CMK (cell line): ENCODE results near the gene CAMKV.
"Not testable (repeated sequence)": the region's sequence is repeated elsewhere in the genome, so short reads cannot be mapped to it uniquely, and the experiment has no call there.

Experiments used
- DNase-seq: peaks from one replicate; pipeline ENCODE4 v3.0.0-alpha.2; 2010; ENCODE audit warnings: low read depth

Gene CAMKV

GRCh38 chr3:49869525-49870126 lies at the start of gene CAMKV:
Gene CAMKV, minus strand, starts transcription at chr3:49869906. Its CDS starts 7,518 bp downstream, at chr3:49862388.
- DNase-seq: no peak

GRCh38 chr3:49917806-49918590 lies 48.3 kb upstream of the CAMKV start:
- DNase-seq: not testable (repeated sequence)

DNA sequence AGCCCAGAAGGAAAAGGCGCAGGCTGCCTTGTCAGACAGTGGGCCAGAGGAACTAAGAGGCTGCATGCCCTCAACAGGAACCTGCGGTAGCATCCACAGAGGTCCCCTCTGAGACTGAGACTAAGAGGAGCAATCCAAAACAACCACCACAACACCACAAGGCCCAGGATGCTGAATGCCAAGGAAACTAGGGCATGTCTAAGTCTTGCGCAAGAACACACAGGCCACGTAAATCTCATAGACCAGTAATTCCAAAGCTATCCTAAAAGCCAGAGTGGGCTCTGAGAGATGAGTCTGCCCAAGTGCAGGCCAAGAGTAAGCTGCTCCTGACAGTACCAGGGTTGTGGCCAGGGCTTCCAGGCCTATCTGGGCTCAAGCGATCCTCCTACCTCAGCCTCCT lies 47.0 kb upstream of the CAMKV start:
- no peak for DNase-seq

DNA sequence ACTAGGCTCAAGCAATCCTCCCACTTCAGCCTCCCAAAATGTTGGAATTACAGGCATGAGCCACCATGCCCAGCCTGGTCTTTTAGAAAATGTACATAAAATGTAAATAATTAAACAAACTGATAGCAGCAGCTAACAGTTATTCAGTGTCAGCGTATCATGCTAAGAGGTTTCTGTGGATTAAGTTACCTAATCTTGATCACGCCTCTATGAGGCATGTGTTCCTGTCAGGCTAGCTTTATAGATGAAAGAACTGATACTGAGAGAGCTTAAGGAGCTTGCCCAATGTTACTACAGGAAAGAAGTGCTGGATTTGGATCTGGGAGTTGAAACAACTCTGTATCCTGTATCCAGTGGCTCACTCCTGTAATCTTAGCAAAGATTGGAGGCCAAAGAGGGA lies 45.2 kb upstream of the CAMKV start:
- no peak for DNase-seq

DNA sequence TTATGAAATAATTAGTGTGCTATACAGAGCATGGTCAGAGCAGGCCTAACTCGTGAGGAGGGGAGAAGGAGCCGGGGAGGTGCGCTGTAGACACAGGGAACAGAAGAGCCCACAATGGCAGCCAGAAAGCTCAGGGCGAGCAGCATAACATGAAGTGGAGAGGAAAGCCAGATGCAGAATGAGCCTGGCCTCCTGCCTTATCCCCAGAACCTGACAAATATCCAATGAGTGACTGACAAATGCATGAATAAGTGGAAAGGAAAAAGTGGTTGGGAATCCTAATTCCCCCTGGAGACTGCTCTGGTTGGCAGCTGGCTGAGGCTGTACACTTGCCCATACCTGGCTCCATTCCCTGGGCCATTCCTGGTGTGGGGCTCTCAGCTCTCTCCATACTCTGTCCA lies 43.2 kb upstream of the CAMKV start:
- no peak for DNase-seq

DNA sequence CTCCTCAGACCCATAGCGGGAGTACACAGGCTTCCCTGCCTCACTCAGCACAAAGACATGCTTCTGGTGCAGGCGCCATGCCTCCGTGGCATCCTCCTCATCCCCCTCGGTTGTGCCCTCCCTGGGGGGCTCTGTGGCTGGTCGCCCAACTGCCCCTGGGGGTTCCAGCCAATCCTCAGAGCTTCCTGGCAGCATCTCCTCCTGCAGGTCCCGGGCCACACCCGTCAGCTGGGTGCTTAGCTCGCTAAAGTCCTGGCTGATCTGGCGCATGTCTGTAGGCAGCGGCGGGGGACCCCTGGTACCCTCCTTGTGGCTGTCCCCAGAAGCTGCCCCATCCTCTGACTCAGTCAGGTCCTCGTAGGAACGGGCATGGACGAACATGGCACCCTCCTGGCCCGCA lies 41.9 kb upstream of the CAMKV start:
- no peak for DNase-seq

GRCh38 chr3:49911124-49911420 lies 41.4 kb upstream of the CAMKV start:
- DNase-seq: no peak

GRCh38 chr3:49910409-49911123 lies 40.9 kb upstream of the CAMKV start:
- no peak for DNase-seq

DNA sequence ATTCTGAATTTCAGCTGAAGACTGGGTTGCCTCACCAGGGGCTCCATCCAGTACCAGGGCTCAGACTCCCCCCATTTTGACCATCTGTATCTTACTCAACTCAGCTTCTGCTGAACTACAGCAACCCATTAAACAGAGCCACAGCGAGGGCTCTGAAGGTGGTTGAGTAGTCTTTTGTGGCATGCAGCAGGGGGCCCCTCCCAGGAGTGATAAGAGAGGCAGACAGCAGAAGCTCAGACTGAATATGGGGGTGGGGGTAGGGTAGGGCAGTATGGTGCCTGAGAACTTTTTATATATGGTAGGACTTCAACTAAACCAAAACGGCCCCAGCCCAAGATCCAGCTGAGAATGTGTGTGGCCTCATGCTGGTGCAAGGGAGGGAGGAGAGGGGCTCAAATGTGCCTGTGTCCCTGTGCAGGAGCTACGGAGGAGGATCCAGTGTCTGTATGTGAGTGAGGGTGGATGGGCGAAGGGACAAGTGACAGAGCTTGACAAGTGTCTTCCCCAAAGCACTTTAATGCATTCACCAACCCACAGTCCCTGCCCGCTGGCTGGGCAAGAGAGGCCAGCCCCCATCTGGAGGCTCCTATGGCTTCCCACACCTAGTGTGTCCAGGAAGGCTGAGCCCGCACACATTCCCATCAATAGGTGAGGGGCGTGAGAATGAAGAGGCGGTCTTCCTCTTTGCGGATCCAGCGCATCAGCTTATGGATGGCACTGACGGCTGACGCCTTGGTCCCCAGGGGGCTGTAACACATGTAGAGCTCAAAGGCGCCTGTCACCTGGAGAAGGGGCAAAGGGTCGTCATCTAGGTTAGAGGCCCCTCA lies 38.9 kb upstream of the CAMKV start:
- DNase-seq: no peak

- DNase-seq: no peak
Observed at GRCh38 chr3:49906073-49906743, 36.5 kb upstream of the CAMKV start.

DNA sequence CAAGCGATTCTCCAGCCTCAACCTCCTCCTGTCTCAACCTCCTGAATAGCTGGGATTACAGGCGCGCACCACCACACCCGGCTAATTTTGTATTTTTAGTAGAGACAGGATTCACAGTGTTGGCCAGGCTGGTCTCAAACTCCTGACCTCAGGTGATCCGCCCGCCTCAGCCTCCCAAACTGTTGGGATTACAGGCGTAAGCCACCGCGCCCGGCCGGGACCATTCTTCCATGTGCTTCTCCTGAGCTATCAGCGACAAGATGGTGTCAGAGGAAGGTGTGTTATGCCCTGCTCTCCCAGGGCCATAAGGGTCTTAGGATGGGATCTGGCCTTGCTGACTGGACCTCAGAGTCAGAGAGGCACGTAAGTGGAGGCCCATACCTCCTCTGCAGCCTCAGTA lies 34.7 kb upstream of the CAMKV start:
- DNase-seq: not testable (repeated sequence)

DNA sequence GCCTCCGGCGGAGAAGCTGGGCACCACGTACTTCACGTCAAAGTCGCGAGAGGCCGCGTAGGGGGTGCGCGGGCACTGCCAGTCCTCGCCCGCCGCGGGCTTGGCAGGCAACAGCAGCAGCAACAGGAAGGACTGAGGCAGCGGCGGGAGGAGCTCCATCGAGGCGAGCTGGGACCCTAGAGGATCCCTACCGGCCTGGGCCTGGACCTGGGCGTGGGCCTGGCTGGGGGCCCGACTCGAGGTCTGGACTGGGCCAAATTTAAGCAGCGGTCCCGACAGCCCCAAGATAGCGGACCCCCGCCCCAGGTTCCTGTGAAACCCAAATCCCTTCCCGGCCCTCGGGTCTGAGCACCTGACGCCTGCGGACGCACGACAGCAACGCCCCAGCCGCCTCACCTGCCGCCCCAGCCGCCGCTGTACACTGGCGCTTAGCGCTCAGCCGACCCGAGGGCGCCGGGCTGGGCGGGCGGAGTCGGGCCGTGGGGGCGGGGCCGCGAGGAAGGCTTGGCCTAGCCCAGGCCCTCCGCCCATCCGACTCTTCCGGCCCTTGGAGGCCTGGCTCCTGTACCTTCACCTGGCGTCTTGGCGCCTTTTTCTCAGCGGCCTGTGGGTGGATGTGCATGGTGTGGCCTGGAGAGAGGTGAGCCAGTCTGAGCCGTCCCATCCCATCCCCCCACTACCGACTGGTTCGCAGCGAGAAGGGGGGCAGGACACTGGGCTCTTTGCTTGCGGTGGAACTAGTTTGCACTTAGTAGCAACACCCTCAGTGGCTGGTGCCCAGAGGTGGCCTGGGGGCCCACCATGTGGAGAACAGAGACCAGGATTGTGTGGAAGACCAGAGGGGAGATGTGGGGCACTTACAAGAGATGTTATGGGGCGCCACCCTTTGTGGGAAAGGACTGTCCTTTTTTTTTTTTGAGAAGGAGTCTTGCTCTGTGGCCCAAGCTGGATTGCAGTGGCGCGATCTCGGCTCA lies 34.0 kb upstream of the CAMKV start, which contains the start of gene MST1R:
Gene MST1R, minus strand, starts transcription at position 423 of the 974 bp plus-strand sequence. Its CDS starts 264 bp downstream, at position 159.
- DNase-seq: peak; percentile 63

DNA sequence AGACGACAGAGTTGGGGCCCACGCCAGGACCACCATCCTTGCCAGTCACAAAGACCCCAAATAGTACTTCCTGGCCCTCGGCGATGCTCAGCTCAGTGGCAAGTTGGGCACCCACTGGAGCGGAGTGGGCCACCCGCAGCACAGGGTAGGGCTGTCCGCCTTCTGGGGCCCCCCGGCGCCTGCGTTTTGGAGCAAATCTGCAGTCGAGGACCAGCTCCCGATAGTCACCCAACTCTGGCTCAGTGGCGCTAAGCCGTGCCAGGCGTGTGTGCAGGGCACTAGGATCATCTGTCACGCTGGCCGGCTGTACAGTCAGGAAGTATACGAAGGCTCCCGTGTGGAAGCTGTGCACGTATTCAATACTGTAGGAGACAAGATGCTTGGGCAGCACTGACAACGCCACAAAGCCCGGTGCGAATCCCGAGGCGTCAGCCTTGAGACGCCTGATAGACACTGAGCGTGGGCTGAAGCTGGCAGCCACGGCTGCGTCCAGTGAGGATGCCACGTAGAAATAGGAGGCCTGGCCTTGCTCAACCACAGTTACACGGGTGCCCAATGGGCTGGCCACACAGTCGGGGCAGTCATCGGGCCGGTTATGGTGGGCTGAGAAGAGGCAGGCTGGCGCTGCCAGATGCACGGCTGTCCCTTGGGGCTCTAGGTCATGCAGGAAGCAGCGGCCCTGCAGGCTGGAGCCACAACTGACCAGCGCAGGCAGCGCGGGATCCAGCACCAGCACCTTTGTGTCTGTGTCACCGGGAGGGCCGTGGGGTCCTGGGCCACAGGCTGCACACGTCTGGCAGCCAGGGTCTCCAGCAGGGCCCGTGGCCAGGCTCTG lies 33.0 kb upstream of the CAMKV start:
- DNase-seq: no peak

DNA sequence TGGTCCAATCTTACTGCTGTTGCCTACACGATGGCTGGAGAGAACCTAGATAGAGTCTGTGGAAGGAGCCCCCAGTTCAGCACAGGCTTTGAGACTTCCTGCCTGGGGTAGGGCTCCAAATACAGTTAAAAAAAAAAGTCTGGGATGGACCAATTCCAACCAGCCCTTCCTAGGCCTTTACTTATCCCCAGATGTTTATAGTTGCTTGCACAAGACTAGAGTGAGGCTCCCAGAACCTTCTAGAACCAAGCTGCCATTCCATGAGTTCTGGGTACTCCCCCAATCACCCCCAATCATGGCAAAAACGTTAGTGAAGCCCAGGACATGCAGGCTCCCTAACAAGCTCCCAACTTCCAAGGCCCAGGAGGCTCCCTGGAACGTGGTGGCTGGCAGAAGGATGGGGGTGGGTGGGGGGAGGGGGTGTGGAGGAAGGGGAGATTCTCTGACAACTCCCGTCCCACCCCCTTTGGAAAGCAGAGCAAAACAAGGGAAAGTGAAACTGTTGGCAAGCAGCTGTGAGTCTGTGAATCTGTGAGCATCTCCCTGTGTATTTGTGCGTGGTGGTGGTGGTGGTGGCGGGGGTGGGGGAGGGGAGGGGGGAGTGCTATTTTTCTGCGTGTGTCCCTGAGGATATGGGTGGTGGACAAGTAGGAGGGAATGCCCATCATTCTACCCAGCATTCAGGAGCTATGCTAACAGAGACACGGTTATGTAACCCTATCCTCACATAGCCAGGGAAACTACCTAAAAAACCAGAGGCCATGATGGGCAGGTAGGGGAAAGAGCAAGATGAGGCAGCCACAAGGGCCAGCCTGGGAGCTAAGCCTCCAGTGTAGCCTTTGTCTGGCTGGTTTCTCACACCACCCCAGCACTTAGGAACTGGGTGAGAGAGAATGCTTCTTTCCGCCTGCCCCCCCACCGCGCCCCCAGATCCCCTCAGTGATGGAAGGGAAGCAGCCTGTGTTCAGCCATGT lies 31.9 kb upstream of the CAMKV start:
- no peak for DNase-seq

GRCh38 chr3:49900491-49901153 lies 30.9 kb upstream of the CAMKV start:
- no peak for DNase-seq

DNA sequence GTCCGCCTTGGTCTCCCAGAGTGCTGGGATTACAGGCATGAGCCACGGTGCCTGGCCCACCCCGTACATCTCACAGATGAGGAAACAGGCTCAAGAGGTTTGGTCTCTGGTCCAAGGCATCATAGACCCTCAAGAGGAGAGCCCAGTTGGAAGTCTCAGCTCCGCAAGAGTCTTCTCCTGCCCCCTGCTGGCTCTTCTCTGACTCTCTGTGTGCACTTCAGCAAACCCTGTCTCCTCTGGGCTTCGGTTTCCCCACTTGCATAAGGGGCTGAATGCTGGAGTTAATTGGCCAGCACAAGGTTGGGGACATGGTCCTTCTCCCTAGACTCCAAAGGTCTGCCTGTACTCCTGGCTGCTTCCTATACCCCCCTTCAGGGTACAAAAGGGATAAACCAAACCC lies 30.1 kb upstream of the CAMKV start:
- DNase-seq: no peak

DNA sequence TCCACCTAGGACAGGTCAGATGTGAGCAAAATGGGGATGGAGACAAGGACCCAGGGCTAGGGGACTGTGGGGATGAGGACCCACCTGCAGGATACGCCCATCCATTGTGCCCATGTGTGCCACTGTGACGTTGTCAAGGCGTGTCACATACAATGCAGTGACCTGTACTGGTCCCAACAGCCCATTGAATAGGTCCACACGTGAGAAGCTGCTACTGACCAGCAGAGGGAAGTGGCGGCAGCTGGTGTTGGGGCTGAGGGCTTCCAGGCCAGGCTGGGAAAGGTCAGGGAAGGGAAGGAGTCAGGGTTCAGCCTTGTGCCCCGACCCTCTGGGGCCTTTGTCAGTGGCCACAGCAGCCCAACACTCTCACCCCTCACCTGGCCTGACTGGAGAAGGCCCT lies 29.3 kb upstream of the CAMKV start:
- DNase-seq: no peak

GRCh38 chr3:49896345-49896744 lies 26.6 kb upstream of the CAMKV start:
- DNase-seq: no peak
